ENCODE data around the gene OBSCN.
"Not testable (repeated sequence)": the region's sequence is repeated elsewhere in the genome, so short reads cannot be mapped to it uniquely, and the experiment has no call there.

The OBSCN gene

DNA sequence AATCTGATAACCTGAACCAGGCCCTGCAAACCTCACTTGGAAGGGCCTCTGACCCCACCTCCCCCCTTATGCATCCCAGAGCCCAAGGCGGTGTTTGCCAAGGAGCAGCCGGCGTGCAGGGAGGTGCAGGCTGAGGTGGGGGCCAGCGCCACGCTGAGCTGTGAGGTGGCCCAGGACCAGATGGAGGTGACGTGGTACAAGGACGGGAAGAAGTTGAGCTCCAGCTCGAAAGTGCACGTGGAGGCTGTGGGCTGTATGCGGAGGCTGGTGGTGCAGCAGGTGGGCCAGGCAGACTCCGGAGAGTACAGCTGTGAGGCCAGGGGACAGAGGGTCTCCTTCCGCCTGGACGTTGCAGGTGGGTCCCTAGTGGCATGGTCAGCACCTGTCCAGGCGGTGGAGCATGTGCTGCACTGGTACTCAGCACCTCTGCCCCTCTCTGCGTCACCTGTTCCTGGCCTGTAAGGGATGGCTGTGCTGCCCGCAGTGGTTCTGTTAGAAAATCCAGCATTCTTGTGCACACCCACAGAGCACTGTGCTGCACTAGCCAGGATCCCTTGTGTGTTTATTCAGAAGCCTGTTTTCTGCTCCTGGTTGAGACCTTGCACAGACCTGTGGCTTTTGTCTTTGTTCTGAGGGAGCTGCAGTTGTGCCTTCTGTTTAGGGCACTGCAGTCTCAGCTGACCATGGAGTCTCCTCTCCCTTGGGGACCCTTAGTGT lies 11.6 kb downstream of the OBSCN start:
- Histone ChIP-seq H3K36me3 (ENCODE audit: insufficient read depth, low read length) (no peaks in the 10 kb centered on the region), H3K4me2 (ENCODE audit: low read depth, low read length, poor library complexity, severe bottlenecking) (no peak overlapping the region), H3K79me2 (ENCODE audit: insufficient read depth, low read length) (no peaks in the 10 kb centered on the region), H3K9me3 (ENCODE audit: insufficient read depth, low read depth, low read length) (no peaks in the 10 kb centered on the region), H3K4me3 (ENCODE audit: low read length, poor library complexity, severe bottlenecking) (no peak overlapping the region), H2AFZ (ENCODE audit: low read length) (no peak overlapping the region), H3K4me1 (ENCODE audit: insufficient read depth, low read length, poor library complexity, severe bottlenecking) (no peaks in the 10 kb centered on the region), H3K9me2 (replicated peaks; ENCODE audit: low read depth, low read length) (no peaks in the 10 kb centered on the region), H4K20me1 (ENCODE audit: insufficient read depth, low read length, poor library complexity, severe bottlenecking) (no peaks in the 10 kb centered on the region), H3K9ac (ENCODE audit: low read depth, low read length, poor library complexity, severe bottlenecking) (no peak overlapping the region), H3K27me3 (ENCODE audit: insufficient read depth, low read length, poor library complexity, severe bottlenecking) (no peaks in the 10 kb centered on the region), H3F3A (ENCODE audit: low read depth) (no peaks in the 10 kb centered on the region)
- no peak for TF ChIP-seq EZH2phosphoT487 (IDR thresholded peaks at IDR 0.05; ENCODE audit: borderline replicate concordance)
- TF ChIP-seq, protein P1, sequence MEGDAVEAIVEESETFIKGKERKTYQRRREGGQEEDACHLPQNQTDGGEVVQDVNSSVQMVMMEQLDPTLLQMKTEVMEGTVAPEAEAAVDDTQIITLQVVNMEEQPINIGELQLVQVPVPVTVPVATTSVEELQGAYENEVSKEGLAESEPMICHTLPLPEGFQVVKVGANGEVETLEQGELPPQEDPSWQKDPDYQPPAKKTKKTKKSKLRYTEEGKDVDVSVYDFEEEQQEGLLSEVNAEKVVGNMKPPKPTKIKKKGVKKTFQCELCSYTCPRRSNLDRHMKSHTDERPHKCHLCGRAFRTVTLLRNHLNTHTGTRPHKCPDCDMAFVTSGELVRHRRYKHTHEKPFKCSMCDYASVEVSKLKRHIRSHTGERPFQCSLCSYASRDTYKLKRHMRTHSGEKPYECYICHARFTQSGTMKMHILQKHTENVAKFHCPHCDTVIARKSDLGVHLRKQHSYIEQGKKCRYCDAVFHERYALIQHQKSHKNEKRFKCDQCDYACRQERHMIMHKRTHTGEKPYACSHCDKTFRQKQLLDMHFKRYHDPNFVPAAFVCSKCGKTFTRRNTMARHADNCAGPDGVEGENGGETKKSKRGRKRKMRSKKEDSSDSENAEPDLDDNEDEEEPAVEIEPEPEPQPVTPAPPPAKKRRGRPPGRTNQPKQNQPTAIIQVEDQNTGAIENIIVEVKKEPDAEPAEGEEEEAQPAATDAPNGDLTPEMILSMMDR (conservative IDR thresholded peaks at IDR 0.05; ENCODE audit: low read length), result no peak

DNA sequence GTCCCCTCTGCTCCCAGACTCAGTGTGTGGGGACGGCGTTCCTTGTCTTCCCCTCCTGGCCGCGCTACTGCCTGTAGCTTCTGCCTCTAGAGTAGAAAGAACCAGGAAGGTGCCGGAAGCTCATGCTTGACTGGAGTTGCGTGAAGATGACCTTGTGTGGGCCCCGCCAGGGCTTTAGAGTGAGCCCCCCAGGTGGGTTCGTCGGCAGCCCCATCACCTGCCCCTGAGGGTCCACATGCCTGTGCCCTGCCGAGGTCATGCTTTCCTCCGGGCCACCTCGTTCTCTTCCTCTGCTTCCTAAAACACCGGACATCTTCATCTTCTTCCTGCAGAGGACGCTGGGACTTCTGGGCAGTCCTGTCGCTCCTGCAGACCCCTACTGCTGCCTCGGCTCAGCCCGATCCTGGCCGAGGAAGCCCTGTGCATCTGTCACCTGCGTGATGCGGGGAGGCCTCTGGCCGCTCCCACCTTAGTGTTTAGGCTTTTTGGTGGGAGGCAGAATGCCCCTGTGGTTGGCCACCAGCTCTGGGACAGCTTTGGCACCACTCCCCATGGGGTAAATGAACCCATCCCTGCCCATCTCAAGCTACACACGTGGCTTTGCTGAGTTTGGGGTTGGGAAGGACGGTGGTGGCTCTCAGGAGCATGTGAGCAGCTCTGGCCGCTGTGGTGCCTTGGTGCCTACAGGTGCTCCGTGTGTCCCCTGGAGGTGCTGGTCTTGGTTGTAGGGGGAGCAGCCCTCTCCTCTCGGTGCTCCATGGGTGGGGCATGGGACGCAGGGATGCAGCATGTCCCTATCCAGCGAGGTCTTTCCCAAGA lies 12.3 kb downstream of the OBSCN start:
- H4K20me1 ChIP-seq (ENCODE audit: insufficient read depth, low read length, poor library complexity, severe bottlenecking), result no peaks in the 10 kb centered on the region
- no peak overlapping the region for H3K4me2 ChIP-seq (ENCODE audit: low read depth, low read length, poor library complexity, severe bottlenecking)

DNA sequence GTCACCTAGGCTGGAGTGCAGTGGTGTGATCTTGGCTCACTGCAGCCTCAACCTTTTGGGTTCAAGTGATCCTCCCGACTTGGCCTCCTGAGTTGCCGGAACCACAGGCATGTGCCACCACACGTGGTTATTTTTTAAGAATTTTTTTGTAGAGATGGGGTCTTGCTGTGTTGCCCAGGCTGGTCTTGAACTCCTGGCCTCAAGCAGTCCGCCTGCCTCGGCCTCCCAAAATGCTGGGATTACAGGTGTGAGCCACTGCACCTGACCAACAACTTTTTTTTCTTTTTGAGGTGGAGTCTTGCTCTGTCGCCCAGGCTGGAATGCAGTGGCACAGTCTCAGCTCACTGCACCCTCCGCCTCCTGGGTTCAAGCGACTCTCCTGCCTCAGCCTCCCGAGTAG lies 13.3 kb downstream of the OBSCN start:
- not testable (repeated sequence) for H3K79me2 ChIP-seq (ENCODE audit: insufficient read depth, low read length); H3K36me3 ChIP-seq (ENCODE audit: insufficient read depth, low read length); H3K4me3 ChIP-seq (ENCODE audit: low read length, poor library complexity, severe bottlenecking); H3K27me3 ChIP-seq (ENCODE audit: insufficient read depth, low read length, poor library complexity, severe bottlenecking); H3K9ac ChIP-seq (ENCODE audit: low read depth, low read length, poor library complexity, severe bottlenecking); H3K4me2 ChIP-seq (ENCODE audit: low read depth, low read length, poor library complexity, severe bottlenecking); H3K4me1 ChIP-seq (ENCODE audit: insufficient read depth, low read length, poor library complexity, severe bottlenecking); H3F3A ChIP-seq (ENCODE audit: low read depth); H3K9me3 ChIP-seq (ENCODE audit: insufficient read depth, low read depth, low read length); H3K9me2 ChIP-seq (replicated peaks; ENCODE audit: low read depth, low read length); H2AFZ ChIP-seq (ENCODE audit: low read length); H4K20me1 ChIP-seq (ENCODE audit: insufficient read depth, low read length, poor library complexity, severe bottlenecking)

More for the DNA sequence above, 12.3 kb downstream of the OBSCN start:
- H3F3A ChIP-seq (ENCODE audit: low read depth), result no peaks in the 10 kb centered on the region
- no peak overlapping the region for H3K4me3 ChIP-seq (ENCODE audit: low read length, poor library complexity, severe bottlenecking)
- no peaks in the 10 kb centered on the region for H3K9me2 ChIP-seq (replicated peaks; ENCODE audit: low read depth, low read length)
- TF ChIP-seq EZH2phosphoT487 (IDR thresholded peaks at IDR 0.05; ENCODE audit: borderline replicate concordance), result no peak
- TF ChIP-seq, protein P1 (conservative IDR thresholded peaks at IDR 0.05; ENCODE audit: low read length), result no peak
- no peak overlapping the region for H2AFZ ChIP-seq (ENCODE audit: low read length)
- H3K9ac ChIP-seq (ENCODE audit: low read depth, low read length, poor library complexity, severe bottlenecking), result no peak overlapping the region
- no peaks in the 10 kb centered on the region for H3K36me3 ChIP-seq (ENCODE audit: insufficient read depth, low read length)
- H3K79me2 ChIP-seq (ENCODE audit: insufficient read depth, low read length), result no peaks in the 10 kb centered on the region
- H3K9me3 ChIP-seq (ENCODE audit: insufficient read depth, low read depth, low read length), result no peaks in the 10 kb centered on the region
- no peaks in the 10 kb centered on the region for H3K27me3 ChIP-seq (ENCODE audit: insufficient read depth, low read length, poor library complexity, severe bottlenecking)
- no peaks in the 10 kb centered on the region for H3K4me1 ChIP-seq (ENCODE audit: insufficient read depth, low read length, poor library complexity, severe bottlenecking)
